H7 (cell line): ENCODE measurements around the gene PIK3R6. TPM values are rescaled to one million over a fixed set of nuclear protein-coding genes. Genes with fewer than 3 reads are reported as not detected.

ENCODE experiments used
- DNase-seq: peaks from one replicate; pipeline ENCODE4 v3.0.0; 2012
- H3K27me3 ChIP-seq: 2 replicates; pipeline ENCODE4 v1.6.0; 2011; ENCODE audit warnings: mild to moderate bottlenecking, low read length; ENCODE audit not compliant: control insufficient read depth, insufficient read depth
- H3K36me3 ChIP-seq: replicated peaks from 2 replicates; pipeline ENCODE4 v1.5.1; 2011; ENCODE audit warnings: low read length; ENCODE audit not compliant: control insufficient read depth, insufficient read depth
- H3K4me3 ChIP-seq: 2 replicates; pipeline ENCODE4 v1.5.1; 2011; ENCODE audit warnings: low read depth, mild to moderate bottlenecking, control low read depth, low read length, moderate library complexity; ENCODE audit not compliant: insufficient read depth
- total RNA-seq: library from RNA; depleted of rRNA; stranded (reverse); fragments of >200 nt; shearing (Covaris generic); gene quantifications from 2 replicates; pipeline ENCODE4 v1.2.3, GENCODE V29; 2014

PIK3R6 gene
- total RNA-seq, 1 experiment from 2014 or later: 0.14 TPM

GRCh38 chr17:8872705-8873435 lies 5.4 kb upstream of the PIK3R6 start:
- Histone ChIP-seq H3K4me3 (no peak overlapping the region), H3K36me3 (no peaks in the 10 kb centered on the region), H3K27me3 (no peaks in the 10 kb centered on the region; the same call in 1 of the 2 replicates)
- no peak for DNase-seq

DNA sequence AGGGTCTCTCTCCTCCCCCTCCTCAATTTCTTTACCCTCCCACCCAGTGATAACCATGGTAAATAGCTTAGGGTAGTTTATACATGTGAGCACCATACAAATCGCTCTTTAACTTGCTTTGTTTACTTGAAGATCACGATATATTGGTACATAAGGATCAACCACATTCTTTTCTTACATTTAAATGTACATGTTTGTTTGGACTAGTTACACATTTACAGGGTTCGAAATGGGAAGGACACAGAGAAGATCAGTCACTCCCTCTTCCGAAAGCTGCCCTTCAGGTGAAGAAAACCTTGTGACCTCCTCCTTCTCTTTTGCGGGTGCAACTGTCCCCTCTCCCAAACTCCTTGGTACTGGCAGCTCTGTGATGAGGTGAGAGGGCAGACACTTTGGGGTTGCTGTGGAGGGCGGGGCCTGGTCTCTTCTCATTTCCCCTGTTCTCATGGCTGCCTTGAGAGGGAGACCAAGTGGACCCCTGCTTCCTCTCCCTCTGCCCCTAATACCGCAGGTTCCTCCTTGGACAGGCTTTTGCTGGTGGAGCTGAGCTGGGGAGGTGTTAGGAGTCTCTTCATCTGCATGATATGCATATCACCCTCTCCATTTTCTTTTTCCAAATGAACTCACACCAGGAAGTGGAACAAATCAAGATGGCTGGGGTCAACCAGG lies 4.7 kb upstream of the PIK3R6 start:
- DNase-seq: no peak
- Histone ChIP-seq H3K27me3 (no peaks in the 10 kb centered on the region; the same call in 1 of the 2 replicates), H3K4me3 (no peak overlapping the region), H3K36me3 (no peaks in the 10 kb centered on the region)

- Histone ChIP-seq H3K27me3 (no peaks in the 10 kb centered on the region; the same call in 1 of the 2 replicates), H3K36me3 (no peaks in the 10 kb centered on the region), H3K4me3 (no peak overlapping the region)
- DNase-seq: no peak
Measured at GRCh38 chr17:8871081-8871581, 3.7 kb upstream of the PIK3R6 start.

GRCh38 chr17:8870406-8871040 lies 3.0 kb upstream of the PIK3R6 start:
- Histone ChIP-seq H3K27me3 (no peaks in the 10 kb centered on the region; the same call in 1 of the 2 replicates), H3K36me3 (no peaks in the 10 kb centered on the region), H3K4me3 (no peak overlapping the region)
- DNase-seq: no peak

- DNase-seq: no peak
- no peaks in the 10 kb centered on the region for H3K36me3 ChIP-seq
- H3K4me3 ChIP-seq: no peak overlapping the region
- no peaks in the 10 kb centered on the region; the same call in 1 of the 2 replicates for H3K27me3 ChIP-seq
Measured at GRCh38 chr17:8869114-8869815, 1.8 kb upstream of the PIK3R6 start.

DNA sequence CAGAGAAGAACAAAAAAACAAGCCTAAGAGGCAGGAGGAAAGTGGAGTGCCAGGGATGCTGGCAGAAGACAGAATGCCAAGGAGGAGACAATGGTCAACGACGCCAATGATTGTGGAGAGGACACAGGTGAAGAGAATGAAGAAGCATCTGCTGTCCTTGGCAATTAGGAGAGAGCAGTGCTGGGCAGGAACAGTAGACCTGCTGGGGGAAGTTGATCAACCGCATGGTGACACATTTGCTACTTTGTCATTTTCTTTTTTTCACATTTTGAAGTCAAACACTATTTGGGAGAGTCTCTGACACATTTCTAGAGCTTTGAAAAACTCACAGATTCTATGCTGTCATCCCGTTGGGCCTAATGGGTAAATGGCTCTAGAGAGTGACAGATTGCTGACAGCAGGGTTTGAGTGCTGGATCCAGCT lies 1.1 kb upstream of the PIK3R6 start:
- H3K27me3 ChIP-seq: no peaks in the 10 kb centered on the region; the same call in 1 of the 2 replicates
- no peak overlapping the region for H3K4me3 ChIP-seq
- no peaks in the 10 kb centered on the region for H3K36me3 ChIP-seq
- DNase-seq: no peak

DNA sequence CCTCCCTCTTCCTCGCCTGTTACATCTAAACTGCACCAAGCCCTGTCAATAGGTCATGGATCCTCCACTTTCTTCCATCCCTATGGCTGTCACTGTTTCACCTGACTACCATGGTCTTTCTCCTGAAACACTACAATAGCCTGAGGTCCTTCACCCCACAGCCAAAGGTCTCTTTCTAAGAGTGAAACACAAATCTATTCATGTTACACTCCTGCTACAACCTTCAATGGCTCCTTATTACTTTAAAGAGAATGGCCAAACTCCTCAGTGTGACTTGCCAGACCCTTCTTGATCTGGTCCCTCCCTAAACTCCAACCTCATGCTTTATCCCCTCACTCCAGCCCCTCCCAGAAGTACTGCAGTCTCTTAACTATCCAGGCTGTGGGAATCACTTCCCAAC lies 618 bp upstream of the PIK3R6 start:
- no peaks in the 10 kb centered on the region for H3K36me3 ChIP-seq
- H3K27me3 ChIP-seq: no peaks in the 10 kb centered on the region; the same call in 1 of the 2 replicates
- no peak for DNase-seq
- no peak overlapping the region for H3K4me3 ChIP-seq

GRCh38 chr17:8865811-8866210 lies 1.7 kb downstream of the PIK3R6 start:
- DNase-seq: no peak
- H3K36me3 ChIP-seq: no peaks in the 10 kb centered on the region
- no peaks in the 10 kb centered on the region; the same call in 1 of the 2 replicates for H3K27me3 ChIP-seq
- H3K4me3 ChIP-seq: no peak overlapping the region

DNA sequence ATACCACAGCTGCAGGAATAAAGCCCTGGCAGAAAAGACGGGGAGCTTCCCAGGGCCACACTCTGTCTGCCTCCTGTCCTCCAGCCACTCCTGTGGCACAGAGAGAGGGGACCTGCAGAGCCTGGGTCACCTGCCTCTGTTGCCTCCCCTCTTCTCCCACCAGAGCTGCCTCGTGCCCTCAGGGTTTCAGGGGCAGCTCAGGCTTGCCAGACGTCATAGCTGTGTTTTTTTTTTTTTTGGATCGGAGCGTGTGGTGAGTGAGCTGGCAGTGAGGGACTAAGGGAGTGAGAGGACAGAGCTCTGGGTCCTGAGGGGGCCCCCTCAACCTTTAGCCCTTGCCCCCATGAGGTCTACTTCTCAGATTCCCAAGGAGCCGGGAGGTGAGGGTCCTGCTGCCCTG lies 2.1 kb downstream of the PIK3R6 start:
- Histone ChIP-seq H3K27me3 (no peaks in the 10 kb centered on the region; the same call in 1 of the 2 replicates), H3K4me3 (no peak overlapping the region)
- DNase-seq: no peak

GRCh38 chr17:8862213-8863056 lies 5.0 kb downstream of the PIK3R6 start:
- H3K4me3 ChIP-seq: no peak overlapping the region
- no peaks in the 10 kb centered on the region for H3K27me3 ChIP-seq
- H3K36me3 ChIP-seq: no peaks in the 10 kb centered on the region
- no peak for DNase-seq

More for the DNA sequence above, 2.1 kb downstream of the PIK3R6 start:
- no peaks in the 10 kb centered on the region for H3K36me3 ChIP-seq

- H3K4me3 ChIP-seq: no peak overlapping the region
- no peak for DNase-seq
- no peaks in the 10 kb centered on the region for H3K27me3 ChIP-seq
- no peaks in the 10 kb centered on the region for H3K36me3 ChIP-seq
Measured at GRCh38 chr17:8861495-8862181, 5.8 kb downstream of the PIK3R6 start.

DNA sequence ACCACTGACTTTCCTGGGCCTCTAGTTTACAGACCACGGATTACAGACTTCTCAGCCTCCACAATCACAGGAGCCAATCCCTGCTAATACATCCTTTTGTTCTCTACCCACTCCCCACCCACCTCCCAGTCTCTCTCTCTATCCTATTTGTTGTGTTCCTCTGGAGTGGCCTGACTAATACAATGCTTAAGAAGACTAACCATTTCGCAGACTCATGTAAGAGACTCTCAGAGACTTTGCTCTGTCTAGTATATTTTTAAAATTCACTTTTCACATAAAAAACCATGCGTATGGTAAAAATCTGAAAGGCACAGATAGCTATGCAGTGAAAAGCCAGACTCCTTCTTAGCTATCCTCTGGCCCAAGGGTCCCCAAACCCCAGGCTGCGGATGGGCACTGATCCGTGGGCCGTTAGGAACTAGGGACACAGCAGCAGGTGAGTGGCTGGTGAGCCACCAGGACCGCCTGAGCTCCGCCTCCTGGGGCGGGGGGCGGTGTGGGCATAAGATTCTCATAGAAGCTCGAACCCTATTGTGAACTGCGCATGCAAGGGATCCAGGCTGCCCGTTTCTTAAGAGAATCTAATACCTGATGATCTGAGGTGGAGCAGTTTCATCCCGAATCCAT lies 7.6 kb downstream of the PIK3R6 start:
- no peaks in the 10 kb centered on the region for H3K36me3 ChIP-seq

More for the DNA sequence above, 7.6 kb downstream of the PIK3R6 start:
- DNase-seq: no peak
- no peak overlapping the region for H3K4me3 ChIP-seq
- H3K27me3 ChIP-seq: no peaks in the 10 kb centered on the region
